HL-60 (cell line): ENCODE measurements around the gene RPS6KC1.

ENCODE experiments used
- DNase-seq, 2 experiments: peaks; one replicate each; pipeline ENCODE4 v3.0.0-alpha.2; 2010 to 2020; ENCODE audit warnings: low read depth in 1 of 2, low spot score in 1 of 2
- H3K27ac ChIP-seq: fragments of 250-450 bp; sonication (Bioruptor Pico); replicated peaks from 2 replicates; pipeline ENCODE4 v1.5.1; 2020; ENCODE audit warnings: mild to moderate bottlenecking, moderate library complexity
- H3K27me3 ChIP-seq: fragments of 250-450 bp; sonication (Bioruptor Pico); 2 replicates; pipeline ENCODE4 v1.5.1; 2021; ENCODE audit warnings: mild to moderate bottlenecking, moderate library complexity; ENCODE audit not compliant: insufficient read depth, poor library complexity, severe bottlenecking
- H3K4me3 ChIP-seq: replicated peaks from 2 replicates; pipeline ENCODE4 v1.5.1; 2011; ENCODE audit warnings: mild to moderate bottlenecking, control low read depth, low read length; ENCODE audit not compliant: insufficient read depth
- GABPA ChIP-seq: IDR thresholded peaks from 2 replicates; pipeline ENCODE4 v1.6.1; 2012; ENCODE audit warnings: low read depth
- POLR2AphosphoS5 ChIP-seq: IDR thresholded peaks from 2 replicates; pipeline ENCODE4 v1.6.1; 2012; ENCODE audit warnings: low read depth
- SPI1 ChIP-seq: IDR thresholded peaks from 2 replicates; pipeline ENCODE4 v1.6.1; 2012; ENCODE audit warnings: low read depth, mild to moderate bottlenecking, borderline replicate concordance
- TF ChIP-seq, protein P1 (sequence below): IDR thresholded peaks from 2 replicates; pipeline ENCODE4 v1.6.1; 2012; ENCODE audit warnings: low read depth; ENCODE audit not compliant: insufficient replicate concordance
- TF ChIP-seq, protein P2 (sequence below): IDR thresholded peaks from one replicate; pipeline ENCODE4 v1.5.1; 2011; ENCODE audit warnings: low read length, control low read depth, inconsistent platforms; ENCODE audit not compliant: insufficient read depth

Gene RPS6KC1

DNA sequence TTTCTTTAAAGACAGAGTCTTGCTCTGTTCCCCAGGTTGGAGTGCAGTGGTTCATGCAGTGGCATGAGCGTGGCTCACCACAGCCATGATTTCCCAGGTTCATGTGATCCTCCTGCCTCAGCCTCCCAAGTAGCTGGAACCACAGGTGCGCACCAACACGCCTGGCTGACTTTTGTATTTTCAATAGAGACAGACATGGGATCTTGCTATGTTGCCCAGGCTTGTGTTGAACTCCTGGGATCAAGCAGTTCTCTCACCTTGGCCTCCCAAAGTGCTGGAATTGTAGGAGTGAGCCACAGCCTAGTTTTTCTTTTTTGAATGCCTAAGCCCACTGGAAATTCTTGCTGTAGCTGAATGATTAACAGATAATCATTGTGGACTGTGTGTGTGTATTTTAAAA, 113.5 kb downstream of the RPS6KC1 start:
- DNase-seq, result no peak
- TF ChIP-seq GABPA (no peak), SPI1 (no peak), POLR2AphosphoS5 (no peak)
- TF ChIP-seq, protein P1, sequence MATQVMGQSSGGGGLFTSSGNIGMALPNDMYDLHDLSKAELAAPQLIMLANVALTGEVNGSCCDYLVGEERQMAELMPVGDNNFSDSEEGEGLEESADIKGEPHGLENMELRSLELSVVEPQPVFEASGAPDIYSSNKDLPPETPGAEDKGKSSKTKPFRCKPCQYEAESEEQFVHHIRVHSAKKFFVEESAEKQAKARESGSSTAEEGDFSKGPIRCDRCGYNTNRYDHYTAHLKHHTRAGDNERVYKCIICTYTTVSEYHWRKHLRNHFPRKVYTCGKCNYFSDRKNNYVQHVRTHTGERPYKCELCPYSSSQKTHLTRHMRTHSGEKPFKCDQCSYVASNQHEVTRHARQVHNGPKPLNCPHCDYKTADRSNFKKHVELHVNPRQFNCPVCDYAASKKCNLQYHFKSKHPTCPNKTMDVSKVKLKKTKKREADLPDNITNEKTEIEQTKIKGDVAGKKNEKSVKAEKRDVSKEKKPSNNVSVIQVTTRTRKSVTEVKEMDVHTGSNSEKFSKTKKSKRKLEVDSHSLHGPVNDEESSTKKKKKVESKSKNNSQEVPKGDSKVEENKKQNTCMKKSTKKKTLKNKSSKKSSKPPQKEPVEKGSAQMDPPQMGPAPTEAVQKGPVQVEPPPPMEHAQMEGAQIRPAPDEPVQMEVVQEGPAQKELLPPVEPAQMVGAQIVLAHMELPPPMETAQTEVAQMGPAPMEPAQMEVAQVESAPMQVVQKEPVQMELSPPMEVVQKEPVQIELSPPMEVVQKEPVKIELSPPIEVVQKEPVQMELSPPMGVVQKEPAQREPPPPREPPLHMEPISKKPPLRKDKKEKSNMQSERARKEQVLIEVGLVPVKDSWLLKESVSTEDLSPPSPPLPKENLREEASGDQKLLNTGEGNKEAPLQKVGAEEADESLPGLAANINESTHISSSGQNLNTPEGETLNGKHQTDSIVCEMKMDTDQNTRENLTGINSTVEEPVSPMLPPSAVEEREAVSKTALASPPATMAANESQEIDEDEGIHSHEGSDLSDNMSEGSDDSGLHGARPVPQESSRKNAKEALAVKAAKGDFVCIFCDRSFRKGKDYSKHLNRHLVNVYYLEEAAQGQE, result no peak
- TF ChIP-seq, protein P2, sequence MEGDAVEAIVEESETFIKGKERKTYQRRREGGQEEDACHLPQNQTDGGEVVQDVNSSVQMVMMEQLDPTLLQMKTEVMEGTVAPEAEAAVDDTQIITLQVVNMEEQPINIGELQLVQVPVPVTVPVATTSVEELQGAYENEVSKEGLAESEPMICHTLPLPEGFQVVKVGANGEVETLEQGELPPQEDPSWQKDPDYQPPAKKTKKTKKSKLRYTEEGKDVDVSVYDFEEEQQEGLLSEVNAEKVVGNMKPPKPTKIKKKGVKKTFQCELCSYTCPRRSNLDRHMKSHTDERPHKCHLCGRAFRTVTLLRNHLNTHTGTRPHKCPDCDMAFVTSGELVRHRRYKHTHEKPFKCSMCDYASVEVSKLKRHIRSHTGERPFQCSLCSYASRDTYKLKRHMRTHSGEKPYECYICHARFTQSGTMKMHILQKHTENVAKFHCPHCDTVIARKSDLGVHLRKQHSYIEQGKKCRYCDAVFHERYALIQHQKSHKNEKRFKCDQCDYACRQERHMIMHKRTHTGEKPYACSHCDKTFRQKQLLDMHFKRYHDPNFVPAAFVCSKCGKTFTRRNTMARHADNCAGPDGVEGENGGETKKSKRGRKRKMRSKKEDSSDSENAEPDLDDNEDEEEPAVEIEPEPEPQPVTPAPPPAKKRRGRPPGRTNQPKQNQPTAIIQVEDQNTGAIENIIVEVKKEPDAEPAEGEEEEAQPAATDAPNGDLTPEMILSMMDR, result no peak
- Histone ChIP-seq H3K27me3 (no peaks in the 10 kb centered on the region), H3K4me3 (no peak overlapping the region), H3K27ac (no peak overlapping the region)

GRCh38 chr1:213166852-213167251, 115.8 kb downstream of the RPS6KC1 start:
- Histone ChIP-seq H3K27me3 (no peaks in the 10 kb centered on the region), H3K4me3 (no peak overlapping the region), H3K27ac (no peak overlapping the region)
- TF ChIP-seq GABPA (no peak), POLR2AphosphoS5 (no peak), SPI1 (no peak)
- TF ChIP-seq, protein P1, result no peak
- TF ChIP-seq, protein P2, result no peak
- DNase-seq, result no peak

GRCh38 chr1:213171711-213172110, 120.7 kb downstream of the RPS6KC1 start:
- no peak for DNase-seq
- no peak overlapping the region for H3K27ac ChIP-seq
- H3K27me3 ChIP-seq, result no peaks in the 10 kb centered on the region
- H3K4me3 ChIP-seq, result no peak overlapping the region
- TF ChIP-seq SPI1 (no peak), GABPA (no peak), POLR2AphosphoS5 (no peak)
- TF ChIP-seq, protein P2, result no peak
- TF ChIP-seq, protein P1, result no peak
